Central memory CD4-positive, alpha-beta T cell (primary cell): Measurements from ENCODE around the gene RPL7A.
"Not testable (repeated sequence)": the region's sequence is repeated elsewhere in the genome, so short reads cannot be mapped to it uniquely, and the experiment has no call there.

Experiments
- DNase-seq: peaks from one replicate; pipeline ENCODE4 v3.0.0; 2022

Gene RPL7A

GRCh38 chr9:133329306-133330156 is 18.5 kb upstream of the RPL7A start:
- not testable (repeated sequence) for DNase-seq

GRCh38 chr9:133331221-133331620 is 16.8 kb upstream of the RPL7A start:
- DNase-seq, result no peak

- no peak for DNase-seq
These were observed 16.2 kb upstream of the RPL7A start for GRCh38 chr9:133331641-133332380.

GRCh38 chr9:133332381-133332730 is 15.7 kb upstream of the RPL7A start:
- DNase-seq, result no peak

GRCh38 chr9:133333011-133333410 is 15.0 kb upstream of the RPL7A start:
- no peak for DNase-seq

- DNase-seq, result no peak
These were observed 14.5 kb upstream of the RPL7A start for GRCh38 chr9:133333566-133333965.

- no peak for DNase-seq
These were observed 13.9 kb upstream of the RPL7A start for GRCh38 chr9:133334161-133334560.

GRCh38 chr9:133334888-133335287 is 13.1 kb upstream of the RPL7A start:
- DNase-seq, result not testable (repeated sequence)

- DNase-seq, result peak; percentile 93
These were observed 11.8 kb upstream of the RPL7A start, which contains the start of gene SURF6 for GRCh38 chr9:133335924-133336811. Gene SURF6 (minus strand): TSS chr9:133336188. CDS start chr9:133336132, 56 bp downstream.

- no peak for DNase-seq
These were observed 8.4 kb upstream of the RPL7A start for GRCh38 chr9:133339641-133340040.

GRCh38 chr9:133340256-133340655 is 7.8 kb upstream of the RPL7A start:
- no peak for DNase-seq

- DNase-seq, result no peak
These were observed 7.1 kb upstream of the RPL7A start for GRCh38 chr9:133340916-133341315.

- DNase-seq, result no peak
These were observed 6.5 kb upstream of the RPL7A start for GRCh38 chr9:133341369-133342068.

GRCh38 chr9:133342069-133342406 is 6.0 kb upstream of the RPL7A start:
- DNase-seq, result no peak

GRCh38 chr9:133342570-133342969 is 5.4 kb upstream of the RPL7A start:
- DNase-seq, result no peak

- DNase-seq, result no peak
These were observed 3.9 kb upstream of the RPL7A start for GRCh38 chr9:133344071-133344470.

- DNase-seq, result no peak
These were observed 3.0 kb upstream of the RPL7A start for GRCh38 chr9:133344979-133345378.

GRCh38 chr9:133345596-133345995 is 2.4 kb upstream of the RPL7A start:
- DNase-seq, result no peak

GRCh38 chr9:133346021-133346785 is 1.8 kb upstream of the RPL7A start:
- no peak for DNase-seq

- peak; percentile 39 for DNase-seq
These were observed 468 bp upstream of the RPL7A start for GRCh38 chr9:133347515-133347984.
